Epithelial cell of proximal tubule (primary cell): Measurements from ENCODE around the gene SPN. TPM values are rescaled to one million over a fixed set of nuclear protein-coding genes. Genes with fewer than 3 reads are reported as not detected.
"Not testable (repeated sequence)": the region's sequence is repeated elsewhere in the genome, so short reads cannot be mapped to it uniquely, and the experiment has no call there.

Experiments
- DNase-seq: peaks from one replicate; pipeline ENCODE4 v3.0.0-alpha.2; 2011; ENCODE audit warnings: low read depth
- H3K4me3 ChIP-seq: 2 replicates; pipeline ENCODE4 v1.5.1; 2011; ENCODE audit warnings: low read depth, mild to moderate bottlenecking, low read length
- CTCF ChIP-seq: conservative IDR thresholded peaks from 2 replicates; pipeline ENCODE4 v1.5.1; 2012; ENCODE audit warnings: low read depth, mild to moderate bottlenecking, low read length
- total RNA-seq: library from RNA; depleted of rRNA; stranded (reverse); fragments of >200 nt; gene quantifications from 2 replicates; pipeline ENCODE4 v1.2.3, GENCODE V29; 2015

Gene SPN
- total RNA-seq, 1 donor from 2014 or later, result not detected

GRCh38 chr16:29680180-29680598 is 17.1 kb downstream of the SPN start:
- no peak for TF ChIP-seq CTCF
- peak overlapping the region; percentile 92 for H3K4me3 ChIP-seq
- DNase-seq, result peak; percentile 87

GRCh38 chr16:29683543-29684090 is 20.6 kb downstream of the SPN start:
- no peak for DNase-seq
- no peak for TF ChIP-seq CTCF
- H3K4me3 ChIP-seq, result no peak overlapping the region

GRCh38 chr16:29684679-29685078 is 21.6 kb downstream of the SPN start:
- TF ChIP-seq CTCF, result no peak
- no peak for DNase-seq
- H3K4me3 ChIP-seq, result no peak overlapping the region

DNA sequence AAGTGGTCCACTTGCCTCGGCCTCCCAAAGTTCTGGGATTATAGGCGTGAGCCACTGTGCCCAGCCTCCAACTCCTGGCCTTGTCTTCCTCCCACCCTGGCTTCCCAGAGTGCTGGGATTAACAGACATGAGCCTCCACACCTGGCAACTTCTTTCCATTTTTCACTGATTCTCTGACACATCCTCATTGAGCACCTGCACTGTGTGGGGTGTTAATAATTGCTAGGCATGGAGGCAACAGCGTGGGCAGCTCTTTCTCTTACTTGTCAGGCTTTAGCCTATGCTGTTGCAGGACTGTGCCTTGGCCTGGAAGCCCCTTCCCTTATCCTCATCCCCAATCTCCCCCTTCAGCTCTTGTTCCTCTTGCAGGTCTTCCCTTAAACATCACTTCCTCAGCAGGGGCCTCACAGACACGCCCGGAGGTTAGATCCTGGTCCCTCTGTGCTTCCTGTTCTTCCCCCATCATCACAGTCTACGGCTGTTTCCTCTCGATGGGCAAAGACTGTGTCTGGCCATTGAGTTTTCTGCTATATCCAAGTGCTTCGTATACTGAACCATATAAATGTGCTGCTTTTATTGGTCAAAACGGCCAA is 23.8 kb downstream of the SPN start:
- DNase-seq, result no peak
- H3K4me3 ChIP-seq, result no peak overlapping the region
- TF ChIP-seq CTCF, result no peak

- no peak for TF ChIP-seq CTCF
- DNase-seq, result no peak
- H3K4me3 ChIP-seq, result no peak overlapping the region
Observed at GRCh38 chr16:29687755-29688154, 24.7 kb downstream of the SPN start.

DNA sequence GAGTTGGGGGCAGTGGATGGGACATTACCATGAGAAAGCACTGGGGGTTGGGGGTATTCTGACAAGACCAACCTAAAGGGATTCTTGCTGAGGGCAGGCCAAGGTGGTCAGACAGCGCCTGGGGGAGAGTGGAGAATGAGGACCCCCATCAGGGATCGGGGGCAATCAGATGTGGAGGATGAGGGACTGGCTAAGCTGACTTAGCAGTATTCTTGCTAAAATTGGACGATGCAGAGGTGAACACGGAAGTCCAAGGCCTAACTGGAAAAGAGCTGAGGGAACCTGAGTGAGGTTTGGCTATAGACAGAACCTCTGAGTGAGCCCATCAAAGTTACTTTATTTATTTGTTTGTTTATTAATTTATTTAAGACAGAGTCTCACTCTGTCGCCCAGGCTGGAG is 25.1 kb downstream of the SPN start:
- no peak for DNase-seq
- no peak overlapping the region for H3K4me3 ChIP-seq
- no peak for TF ChIP-seq CTCF

- DNase-seq, result not testable (repeated sequence)
Observed at GRCh38 chr16:29689490-29690351, 26.7 kb downstream of the SPN start.

GRCh38 chr16:29692606-29693005 is 29.6 kb downstream of the SPN start:
- DNase-seq, H3K4me3 ChIP-seq: not testable (repeated sequence)

More at GRCh38 chr16:29689490-29690351, 26.7 kb downstream of the SPN start:
- not testable (repeated sequence) for H3K4me3 ChIP-seq
